WI38 (cell line): ENCODE results near the gene SPIN1.

Experiments
- H3K4me3 ChIP-seq: 2 replicates; pipeline ENCODE4 v1.5.1; 2011; ENCODE audit warnings: low read depth, mild to moderate bottlenecking, control low read depth, low read length
- TF ChIP-seq, protein P1 (sequence below): IDR thresholded peaks from 2 replicates; pipeline ENCODE4 v1.5.1; 2012; ENCODE audit warnings: low read depth, mild to moderate bottlenecking, control low read depth, low read length

Gene SPIN1

DNA sequence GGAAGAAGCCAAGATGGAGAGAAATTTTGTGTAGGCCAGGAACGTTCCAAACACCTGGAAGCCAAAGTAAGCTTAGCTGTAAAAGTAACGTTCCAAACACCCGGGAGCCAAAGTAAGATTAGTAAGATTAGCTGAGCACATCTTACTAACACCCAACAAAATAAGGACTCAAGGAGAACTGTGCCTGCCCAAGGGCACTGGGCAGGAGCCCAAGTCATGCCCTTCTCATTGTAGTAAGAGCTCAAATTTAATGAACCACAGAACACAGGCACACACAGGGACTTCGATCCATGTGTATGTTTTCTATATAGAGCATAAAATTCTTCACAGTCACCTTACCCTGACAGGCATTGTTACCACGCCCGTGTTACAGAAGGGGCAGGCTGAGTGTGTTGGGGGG, 110.6 kb downstream of the SPIN1 start:
- no peak overlapping the region for H3K4me3 ChIP-seq
- TF ChIP-seq, protein P1, sequence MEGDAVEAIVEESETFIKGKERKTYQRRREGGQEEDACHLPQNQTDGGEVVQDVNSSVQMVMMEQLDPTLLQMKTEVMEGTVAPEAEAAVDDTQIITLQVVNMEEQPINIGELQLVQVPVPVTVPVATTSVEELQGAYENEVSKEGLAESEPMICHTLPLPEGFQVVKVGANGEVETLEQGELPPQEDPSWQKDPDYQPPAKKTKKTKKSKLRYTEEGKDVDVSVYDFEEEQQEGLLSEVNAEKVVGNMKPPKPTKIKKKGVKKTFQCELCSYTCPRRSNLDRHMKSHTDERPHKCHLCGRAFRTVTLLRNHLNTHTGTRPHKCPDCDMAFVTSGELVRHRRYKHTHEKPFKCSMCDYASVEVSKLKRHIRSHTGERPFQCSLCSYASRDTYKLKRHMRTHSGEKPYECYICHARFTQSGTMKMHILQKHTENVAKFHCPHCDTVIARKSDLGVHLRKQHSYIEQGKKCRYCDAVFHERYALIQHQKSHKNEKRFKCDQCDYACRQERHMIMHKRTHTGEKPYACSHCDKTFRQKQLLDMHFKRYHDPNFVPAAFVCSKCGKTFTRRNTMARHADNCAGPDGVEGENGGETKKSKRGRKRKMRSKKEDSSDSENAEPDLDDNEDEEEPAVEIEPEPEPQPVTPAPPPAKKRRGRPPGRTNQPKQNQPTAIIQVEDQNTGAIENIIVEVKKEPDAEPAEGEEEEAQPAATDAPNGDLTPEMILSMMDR, result no peak

DNA sequence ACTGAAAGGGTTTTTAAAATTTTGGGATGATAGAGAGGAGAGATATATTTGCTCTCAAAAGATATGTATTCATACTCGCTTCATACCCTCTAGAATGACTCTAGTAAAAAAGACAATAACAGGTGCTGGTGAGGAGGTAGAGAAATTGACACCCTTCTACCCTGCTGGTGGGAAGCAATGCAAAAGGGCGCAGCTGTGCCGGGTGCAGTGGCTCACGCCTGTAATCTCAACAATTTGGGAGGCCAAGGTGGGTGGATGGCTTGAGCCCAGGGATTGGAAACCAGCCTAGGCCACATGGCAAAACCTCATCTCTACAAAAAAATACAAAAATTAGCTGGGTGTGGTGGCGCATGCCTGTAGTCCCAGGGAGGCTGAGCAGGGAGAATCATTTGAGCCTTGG, 112.8 kb downstream of the SPIN1 start:
- no peak overlapping the region for H3K4me3 ChIP-seq
- TF ChIP-seq, protein P1, result no peak

DNA sequence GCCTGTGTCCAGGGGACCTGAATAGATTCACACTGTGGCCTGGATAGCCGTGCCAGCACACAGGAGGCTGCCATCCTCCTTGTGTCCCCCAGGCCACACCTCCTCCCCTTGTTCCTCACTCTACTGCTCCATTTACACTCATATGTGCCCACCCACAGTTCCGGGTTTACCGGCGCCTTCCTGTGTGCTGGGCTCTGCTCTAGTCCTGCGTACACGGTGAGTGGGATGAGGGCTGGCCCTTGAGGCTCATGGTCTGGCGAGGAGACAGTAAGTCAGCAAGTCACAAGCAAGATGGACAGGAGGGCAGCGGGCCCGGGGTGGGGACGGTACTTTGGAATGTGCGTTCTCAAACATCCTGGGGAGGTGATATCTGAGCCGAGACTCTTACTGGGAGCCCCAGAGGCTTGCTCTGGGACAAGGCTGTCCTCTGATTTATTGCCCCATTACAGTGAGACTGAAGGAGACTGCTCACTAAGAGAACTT, 114.3 kb downstream of the SPIN1 start:
- H3K4me3 ChIP-seq, result no peak overlapping the region
- TF ChIP-seq, protein P1, result no peak

DNA sequence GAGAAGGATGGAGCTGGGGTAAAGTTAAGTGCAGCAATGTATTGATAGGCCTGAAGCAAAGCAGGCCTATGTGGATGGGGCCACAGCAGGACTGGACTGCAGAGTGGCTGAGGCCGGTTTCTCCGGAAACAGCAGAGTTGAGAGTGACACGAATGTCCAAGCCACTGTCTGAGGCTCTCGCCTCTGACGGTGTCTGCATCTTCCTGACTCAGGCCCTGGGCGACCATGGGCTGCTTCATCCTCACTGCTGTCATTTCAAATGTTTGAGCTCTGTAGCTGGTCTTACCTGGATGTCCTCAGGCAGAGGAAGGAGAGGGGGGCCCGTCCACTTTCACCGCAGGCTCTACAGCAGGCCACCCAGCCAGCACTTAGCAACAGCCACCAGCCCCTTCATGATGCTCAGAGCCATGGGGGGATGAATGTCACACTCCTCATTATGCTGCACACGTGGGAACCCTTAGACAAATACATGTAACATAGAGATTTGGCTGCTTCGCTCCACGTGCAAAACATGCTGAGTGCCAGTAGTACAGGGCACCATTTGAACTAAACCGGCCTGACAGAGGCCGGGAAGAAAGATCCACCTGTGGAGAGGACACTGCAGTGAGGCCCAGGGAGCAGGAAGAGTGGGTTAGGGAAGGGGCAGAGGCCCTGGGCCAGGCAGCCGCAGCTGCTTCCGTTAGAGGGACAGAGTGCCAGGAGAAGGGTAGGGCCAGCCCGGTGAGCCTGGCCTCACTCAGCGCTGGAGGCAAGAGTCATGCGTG, 115.0 kb downstream of the SPIN1 start:
- H3K4me3 ChIP-seq, result no peak overlapping the region
- TF ChIP-seq, protein P1, result no peak

DNA sequence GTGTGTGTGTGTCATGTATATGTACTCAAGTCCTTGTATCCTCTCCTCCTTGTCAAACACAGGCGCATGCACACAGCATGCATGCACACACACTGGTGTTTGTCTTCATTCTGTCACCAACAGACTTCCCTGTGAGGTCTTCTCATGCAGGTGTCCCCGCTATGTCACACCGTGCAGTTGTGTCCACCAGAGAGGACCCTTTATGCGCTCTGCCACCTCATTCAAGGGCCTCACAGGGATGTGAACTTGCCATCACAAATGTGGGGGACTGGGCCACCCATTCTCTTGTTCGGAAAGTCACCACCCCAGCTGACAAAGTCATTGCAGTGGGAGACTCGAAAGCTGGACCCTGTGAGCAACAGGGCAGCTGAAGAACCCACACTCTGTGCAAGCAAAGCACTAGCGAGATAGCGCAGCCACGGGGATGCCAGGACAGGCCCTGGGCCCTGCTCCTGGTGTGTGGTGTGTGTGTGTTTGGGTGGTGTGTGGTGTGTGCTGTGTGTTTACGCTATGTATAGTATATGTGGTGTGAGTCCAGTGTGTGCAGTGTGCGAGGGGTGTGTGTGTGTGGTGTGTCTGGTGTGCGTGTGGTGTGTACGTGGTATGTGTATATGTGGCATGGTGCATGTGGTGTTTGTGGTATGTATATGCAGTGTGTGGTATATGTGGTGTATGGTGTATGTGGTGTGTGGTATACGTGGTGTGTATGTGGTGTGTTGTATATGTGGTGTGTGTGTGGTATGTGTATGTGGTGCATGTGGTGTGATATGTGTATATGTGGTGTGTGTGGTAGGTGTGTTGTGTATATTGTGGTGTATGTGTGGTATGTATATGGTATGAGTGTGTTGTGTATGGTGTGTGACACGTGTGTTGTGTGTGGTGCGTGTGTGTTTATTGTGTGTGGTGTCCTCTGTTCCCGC, 115.9 kb downstream of the SPIN1 start:
- TF ChIP-seq, protein P1, result no peak
- no peak overlapping the region for H3K4me3 ChIP-seq

DNA sequence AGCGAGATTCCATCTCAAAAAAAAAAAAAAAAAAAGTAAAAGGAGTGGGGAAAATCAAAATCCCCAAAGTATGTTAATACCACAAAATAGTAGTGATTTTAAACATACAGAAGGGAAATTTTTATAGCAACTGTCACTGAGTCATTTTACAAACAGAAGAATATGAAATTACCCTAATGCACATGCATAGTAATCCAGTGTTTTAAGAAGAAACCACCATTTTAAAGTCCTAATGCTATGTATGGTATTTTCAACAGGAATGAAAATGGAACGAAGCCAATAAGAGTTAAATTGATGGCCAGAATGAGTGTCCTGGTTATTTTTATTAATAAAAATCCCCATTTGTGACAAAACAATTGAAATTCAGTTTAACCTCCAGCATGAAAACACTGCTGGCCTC, 120.1 kb downstream of the SPIN1 start:
- no peak overlapping the region for H3K4me3 ChIP-seq
- TF ChIP-seq, protein P1, result no peak

DNA sequence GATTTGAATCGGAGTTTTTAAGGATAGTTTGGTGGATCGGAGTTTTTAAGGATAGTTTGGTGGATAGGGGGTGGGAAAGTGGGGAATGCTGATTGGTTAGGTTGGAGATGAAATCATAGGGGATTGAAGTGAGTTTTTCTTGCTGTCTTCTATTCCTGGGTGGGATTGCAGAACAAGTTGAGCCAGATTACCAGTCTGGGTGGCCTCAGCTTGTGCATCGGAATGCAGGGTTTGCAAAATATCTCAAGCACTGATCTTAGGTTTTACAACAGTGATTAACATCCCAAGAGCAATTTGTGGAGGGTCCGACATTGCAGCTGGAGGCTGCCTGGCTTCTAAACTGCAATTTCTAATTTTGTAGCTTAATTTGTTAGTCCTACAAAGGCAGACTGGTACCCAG, 123.7 kb downstream of the SPIN1 start:
- no peak overlapping the region for H3K4me3 ChIP-seq
- TF ChIP-seq, protein P1, result no peak
